H9 (cell line): ENCODE measurements around the gene AFAP1L2. TPM values are rescaled to one million over a fixed set of nuclear protein-coding genes. Genes with fewer than 3 reads are reported as not detected.

Experiments used
- DNase-seq: peaks from one replicate; pipeline ENCODE4 v3.0.0-alpha.2; 2017
- H2AFZ ChIP-seq: one replicate; pipeline ENCODE4 v1.6.1; 2013; ENCODE audit warnings: mild to moderate bottlenecking, low read length, control low read depth, moderate library complexity
- H2AK5ac ChIP-seq: 2 replicates; pipeline ENCODE4 v1.6.1; 2013; ENCODE audit warnings: low read length, control low read depth, mixed read lengths; ENCODE audit not compliant: insufficient read length
- H2BK120ac ChIP-seq: one replicate; pipeline ENCODE4 v1.6.1; 2013; ENCODE audit warnings: low read depth, mild to moderate bottlenecking, low read length, control low read depth, inconsistent platforms; ENCODE audit not compliant: poor library complexity, severe bottlenecking
- H2BK12ac ChIP-seq: 2 replicates; pipeline ENCODE4 v1.6.1; 2013; ENCODE audit warnings: low read length, control low read depth, mixed read lengths, low read depth; ENCODE audit not compliant: insufficient read length
- H2BK15ac ChIP-seq: 2 replicates; pipeline ENCODE4 v1.6.1; 2013; ENCODE audit warnings: low read depth, low read length, control low read depth
- H2BK20ac ChIP-seq: one replicate; pipeline ENCODE4 v1.6.1; 2013; ENCODE audit warnings: low read depth, mild to moderate bottlenecking, low read length, control low read depth, inconsistent platforms; ENCODE audit not compliant: poor library complexity, severe bottlenecking
- H2BK5ac ChIP-seq: 2 replicates; pipeline ENCODE4 v1.6.1; 2013; ENCODE audit warnings: low read length, control low read depth, mixed read lengths; ENCODE audit not compliant: insufficient read length
- H3K14ac ChIP-seq: 2 replicates; pipeline ENCODE4 v1.6.1; 2013; ENCODE audit warnings: low read length, control low read depth; ENCODE audit not compliant: insufficient read depth
- H3K18ac ChIP-seq: 2 replicates; pipeline ENCODE4 v1.6.1; 2013; ENCODE audit warnings: low read depth, mild to moderate bottlenecking, mixed read lengths, low read length, control low read depth; ENCODE audit not compliant: insufficient read length
- H3K23ac ChIP-seq: 2 replicates; pipeline ENCODE4 v1.6.1; 2013; ENCODE audit warnings: low read length, control low read depth, mixed read lengths, low read depth; ENCODE audit not compliant: insufficient read length
- H3K23me2 ChIP-seq: 2 replicates; pipeline ENCODE4 v1.6.1; 2013; ENCODE audit warnings: low read depth, mild to moderate bottlenecking, mixed read lengths, low read length, control low read depth; ENCODE audit not compliant: insufficient read length, poor library complexity, severe bottlenecking
- H3K27ac ChIP-seq: 2 replicates; pipeline ENCODE4 v1.5.1; 2013; ENCODE audit warnings: low read length, control low read depth, mixed read lengths, low read depth; ENCODE audit not compliant: insufficient read length
- H3K27me3 ChIP-seq: 2 replicates; pipeline ENCODE4 v1.6.1; 2013; ENCODE audit warnings: low read length, control low read depth, inconsistent platforms; ENCODE audit not compliant: insufficient read depth
- H3K4ac ChIP-seq: 2 replicates; pipeline ENCODE4 v1.6.1; 2013; ENCODE audit warnings: low read depth, mild to moderate bottlenecking, control low read depth, inconsistent platforms, low read length, moderate library complexity
- H3K4me1 ChIP-seq: 2 replicates; pipeline ENCODE4 v1.6.1; 2013; ENCODE audit warnings: low read length, control low read depth, inconsistent platforms; ENCODE audit not compliant: insufficient read depth
- H3K4me2 ChIP-seq: 2 replicates; pipeline ENCODE4 v1.6.1; 2013; ENCODE audit warnings: low read length, control low read depth, mixed read lengths; ENCODE audit not compliant: insufficient read length, insufficient read depth
- H3K56ac ChIP-seq: 2 replicates; pipeline ENCODE4 v1.6.1; 2013; ENCODE audit warnings: low read depth, mild to moderate bottlenecking, mixed read lengths, low read length, control low read depth; ENCODE audit not compliant: insufficient read length
- H3K79me1 ChIP-seq: 2 replicates; pipeline ENCODE4 v1.6.1; 2013; ENCODE audit warnings: low read depth, mild to moderate bottlenecking, moderate library complexity, low read length, control low read depth, inconsistent platforms; ENCODE audit not compliant: insufficient read depth, poor library complexity, severe bottlenecking
- H3K79me2 ChIP-seq: 2 replicates; pipeline ENCODE4 v1.6.1; 2013; ENCODE audit warnings: low read length, control low read depth, inconsistent platforms; ENCODE audit not compliant: insufficient read depth
- H3K9ac ChIP-seq: 2 replicates; pipeline ENCODE4 v1.6.1; 2013; ENCODE audit warnings: low read length, control low read depth, mixed read lengths; ENCODE audit not compliant: insufficient read length; ENCODE audit errors: extremely low read depth
- H3K9me3 ChIP-seq: one replicate; pipeline ENCODE4 v1.6.1; 2013; ENCODE audit warnings: low read depth, low read length, inconsistent platforms; ENCODE audit not compliant: control insufficient read depth
- H3T11ph ChIP-seq: one replicate; pipeline ENCODE4 v1.6.1; 2013; ENCODE audit warnings: mild to moderate bottlenecking, low read length, control low read depth, inconsistent platforms
- H4K20me1 ChIP-seq: one replicate; pipeline ENCODE4 v1.6.1; 2013; ENCODE audit not compliant: control insufficient read depth, insufficient read length, insufficient read depth
- H4K5ac ChIP-seq: 2 replicates; pipeline ENCODE4 v1.6.1; 2013; ENCODE audit warnings: low read depth, mild to moderate bottlenecking, mixed read lengths, low read length, control low read depth; ENCODE audit not compliant: insufficient read length
- H4K8ac ChIP-seq: replicated peaks from 2 replicates; pipeline ENCODE4 v1.6.1; 2013; ENCODE audit warnings: low read length, control low read depth, mixed read lengths, low read depth; ENCODE audit not compliant: insufficient read length
- H4K91ac ChIP-seq: 2 replicates; pipeline ENCODE4 v1.6.1; 2013; ENCODE audit warnings: low read depth, mild to moderate bottlenecking, moderate library complexity, mixed read lengths, low read length, control low read depth; ENCODE audit not compliant: insufficient read length
- H3K27ac Mint-ChIP-seq, 3 experiments: 2 replicates in 2 of 3; 3 replicates in 1 of 3; pipeline ENCODE4 v1.8.0; 2020 to 2021; ENCODE audit warnings: mixed read lengths in 3 of 3, mild to moderate bottlenecking in 1 of 3, moderate library complexity in 1 of 3
- H3K27me3 Mint-ChIP-seq: 2 replicates; pipeline ENCODE4 v1.8.0; 2021; ENCODE audit warnings: low read depth, mild to moderate bottlenecking, moderate library complexity, mixed read lengths
- H3K36me3 Mint-ChIP-seq, 3 experiments: 2 replicates in 2 of 3; 3 replicates in 1 of 3; pipeline ENCODE4 v1.8.0; 2020 to 2021; ENCODE audit warnings: low read depth in 3 of 3, mixed read lengths in 3 of 3; ENCODE audit not compliant: insufficient read depth in 1 of 3
- H3K4me1 Mint-ChIP-seq, 2 experiments: 2 replicates each; pipeline ENCODE4 v1.8.0; 2020; ENCODE audit warnings: mixed read lengths in 2 of 2
- H3K4me3 Mint-ChIP-seq, 2 experiments: 2 replicates in 1 of 2; 3 replicates in 1 of 2; pipeline ENCODE4 v1.8.0; 2020 to 2021; ENCODE audit warnings: mild to moderate bottlenecking in 2 of 2, mixed read lengths in 2 of 2, moderate library complexity in 1 of 2
- H3K9me3 Mint-ChIP-seq, 2 experiments: 2 replicates in 1 of 2; 3 replicates in 1 of 2; pipeline ENCODE4 v1.8.0; 2020; ENCODE audit warnings: mild to moderate bottlenecking in 2 of 2, mixed read lengths in 2 of 2, moderate library complexity in 1 of 2
- CTCF ChIP-seq: fragments of 200-600 bp; sonication (generic); conservative IDR thresholded peaks from 3 replicates; pipeline ENCODE4 v1.8.0; 2021; ENCODE audit warnings: antibody characterized with exemption, mild to moderate bottlenecking
- WGBS: extraction: QIAGEN DNeasy Blood & Tissue Kit; methylation state at CpG from one replicate; pipeline ENCODE4 v1.1.7; 2013; ENCODE audit warnings: missing lambda C conversion rate, low lambda C conversion rate, mixed read lengths; ENCODE audit not compliant: insufficient read length; ENCODE audit errors: extremely low coverage; 5-methylcytosine and 5-hydroxymethylcytosine counted together
- total RNA-seq: library from RNA; stranded (reverse); gene quantifications from 2 replicates; pipeline ENCODE4 v1.2.1, GENCODE V29; 2021

AFAP1L2 gene
- total RNA-seq, 1 experiment from 2014 or later, result 0.77 TPM

GRCh38 chr10:114319406-114320248 lies 84.7 kb downstream of the AFAP1L2 start:
- no peaks in the 10 kb centered on the region for H3K9me3 ChIP-seq
- no peak overlapping the region for H2AFZ ChIP-seq
- H3K79me1 ChIP-seq, result no peaks in the 10 kb centered on the region
- H3K9ac ChIP-seq, result no peak overlapping the region
- no peak overlapping the region for H3K4me3 Mint-ChIP-seq
- H3K18ac ChIP-seq, result no peak overlapping the region
- H3K4me1 ChIP-seq, result no peaks in the 10 kb centered on the region
- H3K4me1 Mint-ChIP-seq, result peaks cover 9% of the 10 kb centered on the region in 2 experiments
- H3K23ac ChIP-seq, result no peak overlapping the region
- DNase-seq, result no peak
- no peak overlapping the region for H4K91ac ChIP-seq
- H2BK5ac ChIP-seq, result no peak overlapping the region
- H3K9me3 Mint-ChIP-seq, result no peaks in the 10 kb centered on the region
- no peak overlapping the region for H2BK20ac ChIP-seq
- H3K79me2 ChIP-seq, result no peaks in the 10 kb centered on the region
- no peak for TF ChIP-seq CTCF
- H3K23me2 ChIP-seq, result no peaks in the 10 kb centered on the region
- H2BK120ac ChIP-seq, result no peak overlapping the region
- H3K27me3 Mint-ChIP-seq, result peaks cover 8% of the 10 kb centered on the region
- WGBS, result no CpG with 5 or more reads among the region's 18 CpGs
- no peak overlapping the region for H2BK15ac ChIP-seq
- H4K5ac ChIP-seq, result no peak overlapping the region
- no peak overlapping the region for H3K4me2 ChIP-seq
- no peak overlapping the region for H3K14ac ChIP-seq
- no peak overlapping the region; a peak in 1 of 7 replicates for H3K27ac Mint-ChIP-seq
- no peaks in the 10 kb centered on the region for H3K36me3 Mint-ChIP-seq
- H2BK12ac ChIP-seq, result no peak overlapping the region
- H4K8ac ChIP-seq, result no peak overlapping the region
- H2AK5ac ChIP-seq, result no peak overlapping the region
- H3K27me3 ChIP-seq, result no peaks in the 10 kb centered on the region
- H4K20me1 ChIP-seq, result no peaks in the 10 kb centered on the region
- no peak overlapping the region for H3T11ph ChIP-seq
- H3K4ac ChIP-seq, result no peak overlapping the region
- no peak overlapping the region for H3K27ac ChIP-seq
- no peak overlapping the region for H3K56ac ChIP-seq
